SK-N-DZ (cell line): ENCODE data around the gene SLC11A2. TPM values are rescaled to one million over a fixed set of nuclear protein-coding genes. Genes with fewer than 3 reads are reported as not detected.
A peak's percentile ranks its signal among the peaks of the same experiment; 100 is the strongest.

ENCODE experiments used
- DNase-seq: peaks from one replicate; pipeline ENCODE4 v3.0.0-alpha.2; 2015; ENCODE audit warnings: low spot score
- polyA plus RNA-seq, 2 experiments: library from polyadenylated mRNA; depleted of rRNA; stranded (reverse); fragments of >200 nt; gene quantifications; 2 replicates each; pipeline ENCODE4 v1.2.3, GENCODE V29; 2014

SLC11A2 gene
- polyA plus RNA-seq (2014; cell fraction: cytosol; rRNA removed): 31.9 and 41.8 TPM in 2 replicates
- 49.1 and 71.3 TPM in 2 replicates for polyA plus RNA-seq (2014; cell fraction: nucleus; rRNA removed)

DNA sequence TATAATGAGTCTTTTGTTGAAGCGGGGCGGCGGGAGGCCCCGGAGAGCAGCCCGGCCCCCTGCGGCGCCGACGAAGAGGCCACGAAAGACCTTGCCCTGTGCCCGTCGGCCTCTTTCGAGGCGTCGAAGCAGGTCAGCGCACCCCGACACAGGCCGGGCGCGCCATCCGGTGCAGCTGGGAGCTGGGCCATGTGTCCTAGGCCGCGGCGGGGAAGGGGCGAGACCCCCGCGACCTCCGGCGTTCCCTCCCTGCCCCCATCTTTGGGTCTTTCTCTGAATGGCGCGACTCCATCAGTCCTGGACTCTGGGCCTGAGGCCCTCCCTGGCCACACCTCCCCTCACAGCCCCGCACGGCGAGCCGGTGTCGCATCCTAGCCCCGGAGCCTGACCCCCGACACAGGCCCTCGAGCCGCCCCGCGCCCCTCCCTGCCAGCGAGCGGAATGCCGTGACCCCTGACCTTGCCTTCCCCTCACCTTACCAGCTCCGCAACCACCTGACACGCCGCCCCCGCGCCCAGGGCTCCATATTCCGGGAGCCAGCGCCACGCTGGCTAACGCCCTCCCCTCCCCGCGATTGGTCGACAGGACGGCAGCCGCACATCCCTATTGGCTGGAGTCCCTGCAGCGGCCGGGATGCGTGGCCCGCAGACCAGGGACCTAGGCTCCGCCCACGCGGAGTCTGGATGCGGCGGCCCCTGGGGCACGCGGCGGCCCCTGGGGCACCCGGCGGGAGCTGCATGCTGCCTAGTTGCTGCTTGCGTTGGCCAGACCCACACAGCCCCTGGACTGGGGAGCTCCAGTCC, at the start of gene SLC11A2:
SLC11A2 (minus strand) TSS at position 549 of the 803 bp plus-strand sequence. CDS start 15,656 bp downstream, outside the sequence.
- peak; percentile 96 for DNase-seq

DNA sequence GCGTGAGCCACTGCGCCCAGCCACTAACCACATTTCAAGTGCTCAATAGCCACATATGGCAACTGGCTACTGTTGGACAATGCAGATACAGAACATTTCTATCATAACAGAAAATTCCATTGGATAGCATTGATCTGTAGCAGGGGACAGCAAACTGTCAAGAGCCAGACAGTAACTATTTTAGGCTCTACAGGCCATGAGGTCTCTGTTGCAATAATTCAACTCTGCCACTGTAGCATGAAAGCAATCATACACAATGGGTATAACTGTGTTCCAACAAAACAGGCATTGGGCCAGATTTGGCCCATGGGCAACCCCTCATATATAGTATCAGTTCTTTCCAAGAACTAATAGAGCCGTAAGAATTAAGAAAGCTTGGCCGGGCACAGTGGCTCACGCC, 49.2 kb upstream of the SLC11A2 start:
- no peak for DNase-seq

DNA sequence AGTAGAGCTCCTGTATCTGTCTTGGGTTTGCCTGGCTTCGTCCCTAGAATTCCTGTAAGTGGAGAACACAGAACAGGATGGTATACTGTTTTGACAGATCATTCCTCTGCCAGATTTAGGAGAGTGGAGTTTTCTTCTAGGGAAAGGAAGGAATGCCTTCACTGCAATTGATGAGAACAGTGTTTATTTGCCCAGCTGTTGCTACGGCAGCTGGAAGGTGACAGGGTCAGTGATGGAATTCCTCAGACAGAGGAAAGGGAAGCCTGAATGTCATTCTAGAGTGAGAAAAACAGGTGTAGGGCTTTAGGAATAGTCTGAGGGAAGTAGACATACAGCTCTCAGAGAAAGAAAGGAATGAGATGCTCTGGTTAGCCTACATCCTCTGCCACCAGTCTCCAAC, 45.5 kb upstream of the SLC11A2 start:
- no peak for DNase-seq

DNA sequence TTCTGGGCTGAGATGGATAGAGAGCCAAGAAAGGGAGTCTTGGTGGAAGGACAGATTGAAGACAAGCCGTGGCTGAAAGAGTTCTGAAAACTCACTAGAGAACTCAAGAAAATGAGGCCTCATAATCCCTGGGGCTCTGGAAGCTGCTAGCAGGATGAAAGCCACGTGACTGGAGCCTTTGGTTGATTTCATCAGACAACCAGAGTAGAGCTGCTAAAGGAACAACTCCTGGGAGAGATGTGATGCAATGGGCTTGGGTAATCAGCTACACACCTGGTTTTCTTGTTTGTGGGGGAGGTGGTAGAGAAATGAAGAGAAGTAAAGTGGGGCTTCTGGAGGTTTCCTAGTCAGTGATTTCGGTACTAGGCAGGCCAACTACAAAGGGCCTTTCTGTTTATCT, 43.8 kb upstream of the SLC11A2 start:
- DNase-seq: no peak

DNA sequence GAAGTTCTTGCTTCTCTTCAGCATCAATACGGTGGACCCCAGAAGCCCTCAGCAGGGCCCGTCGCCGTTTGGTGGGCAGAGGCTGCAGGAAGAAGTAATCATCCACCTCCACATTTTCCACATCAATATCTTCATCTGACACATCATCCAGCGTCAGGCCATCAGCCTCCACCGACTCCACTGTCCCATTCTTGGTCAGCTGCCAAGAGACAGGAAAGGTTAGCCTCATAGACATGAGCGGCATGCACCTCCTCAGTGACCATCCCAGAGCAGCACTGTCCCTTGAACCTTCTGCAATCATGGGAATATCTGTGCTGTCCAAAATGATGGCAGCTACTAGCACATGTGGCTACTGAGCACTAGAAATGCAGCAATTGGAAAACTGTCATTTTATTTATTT, 41.6 kb upstream of the SLC11A2 start:
- no peak for DNase-seq

DNA sequence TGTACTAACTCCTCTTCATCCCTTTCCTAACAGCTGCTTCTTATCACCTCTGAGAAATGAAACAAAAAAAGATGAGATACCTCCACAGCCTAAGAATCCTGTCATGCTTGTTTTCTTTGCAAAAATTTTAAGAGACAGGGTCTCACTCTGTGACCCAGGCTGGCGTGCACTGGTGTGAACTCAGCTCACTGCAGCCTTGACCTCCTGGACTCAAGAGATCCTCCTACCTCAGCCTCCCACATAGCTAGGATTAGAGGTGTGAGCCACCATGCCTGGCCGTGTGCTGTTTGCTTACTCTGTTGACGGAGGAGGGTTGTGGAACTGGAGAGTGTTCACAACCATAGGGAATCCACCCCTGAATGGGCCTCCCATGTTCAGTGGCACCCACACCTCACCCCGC, 41.0 kb upstream of the SLC11A2 start:
- no peak for DNase-seq

DNA sequence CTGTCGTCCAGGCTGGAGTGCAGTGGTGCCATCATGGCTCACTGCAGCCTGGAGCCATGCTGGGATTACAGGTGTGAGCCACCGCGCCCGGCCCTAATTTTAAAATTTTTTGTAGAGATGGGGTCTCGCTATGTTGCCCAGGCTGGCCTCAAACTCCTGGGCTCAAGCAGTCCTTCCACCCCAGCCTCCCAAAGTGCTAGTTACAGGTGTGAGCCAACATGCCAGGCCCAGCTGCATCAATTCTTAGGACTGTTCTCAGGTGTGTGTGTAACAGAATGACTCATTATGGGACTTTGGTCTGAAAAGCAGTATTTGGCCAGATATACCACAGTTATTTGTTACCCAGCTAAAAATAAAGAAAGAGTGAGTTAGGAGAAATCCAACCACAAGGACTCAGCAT, 39.3 kb upstream of the SLC11A2 start:
- no peak for DNase-seq

DNA sequence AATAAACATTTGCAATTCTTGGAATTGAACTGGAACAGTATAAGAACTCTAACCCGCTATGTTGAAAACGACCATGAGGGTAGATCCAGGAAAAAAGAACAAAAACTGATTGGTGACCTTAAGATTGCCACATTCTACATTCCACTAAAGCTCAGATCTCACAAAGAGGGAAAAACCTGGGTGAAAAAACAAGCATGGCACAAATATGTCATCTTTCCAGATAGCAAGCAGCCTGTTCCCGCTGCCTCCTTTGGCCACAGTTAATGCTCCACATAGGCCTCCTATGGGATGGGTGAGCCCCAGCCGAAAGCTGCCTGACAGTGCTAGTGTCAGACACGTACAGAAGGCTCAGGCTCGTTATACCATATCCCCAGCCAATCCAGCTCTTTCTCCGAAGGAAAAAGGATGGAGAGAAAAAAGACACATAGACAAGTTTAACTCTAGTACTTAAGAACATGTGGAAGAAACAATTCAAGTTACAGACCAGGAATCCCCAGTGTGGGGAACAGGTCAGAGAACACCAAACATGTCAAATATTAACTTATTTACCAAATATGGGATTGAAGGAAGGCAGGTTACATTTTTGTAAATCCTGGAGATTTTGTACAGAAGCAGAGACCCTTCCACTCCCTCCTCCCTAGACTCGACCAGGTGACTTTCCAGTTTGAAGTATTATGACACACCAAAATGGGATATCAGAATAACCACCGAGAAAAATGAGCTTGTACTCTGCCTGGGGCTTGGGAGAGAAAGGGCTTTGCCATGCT, 36.6 kb upstream of the SLC11A2 start:
- no peak for DNase-seq

DNA sequence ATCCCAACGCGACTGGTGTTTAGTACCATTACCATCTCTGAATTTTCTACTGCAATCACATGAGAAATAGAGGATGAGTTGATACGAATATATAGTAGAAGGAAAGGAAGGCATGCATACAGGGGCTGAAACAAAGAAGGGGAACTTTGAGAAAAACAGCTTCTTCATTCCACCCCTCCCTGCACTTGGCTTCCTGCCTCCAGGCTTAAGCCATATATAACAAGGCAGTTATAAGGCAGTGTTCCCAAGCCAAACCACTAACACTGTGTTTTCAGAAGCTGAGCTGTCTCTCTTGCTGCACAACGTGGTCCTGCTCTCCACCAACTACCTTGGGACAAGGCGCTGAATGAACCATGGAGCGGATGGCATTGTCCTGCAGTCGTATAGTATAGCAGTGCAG, 32.9 kb upstream of the SLC11A2 start:
- DNase-seq: no peak

DNA sequence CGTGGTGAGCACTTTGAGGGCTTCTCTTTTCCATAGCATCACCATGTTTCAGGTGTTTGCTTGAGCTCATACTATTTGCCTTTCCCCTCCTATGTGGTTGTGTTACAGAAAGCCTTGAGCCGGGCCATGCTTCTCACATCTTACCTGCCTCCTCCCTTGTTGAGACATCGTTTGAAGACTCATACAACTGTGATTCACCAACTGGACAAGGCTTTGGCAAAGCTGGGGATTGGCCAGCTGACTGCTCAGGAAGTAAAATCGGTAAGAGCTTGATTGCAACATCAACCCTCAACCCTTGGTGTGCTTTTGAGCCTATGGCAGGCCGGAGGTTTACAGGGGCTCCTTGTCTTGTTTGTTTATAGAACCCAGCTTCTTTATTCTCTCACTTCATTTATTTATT, 30.1 kb upstream of the SLC11A2 start:
- DNase-seq: no peak

DNA sequence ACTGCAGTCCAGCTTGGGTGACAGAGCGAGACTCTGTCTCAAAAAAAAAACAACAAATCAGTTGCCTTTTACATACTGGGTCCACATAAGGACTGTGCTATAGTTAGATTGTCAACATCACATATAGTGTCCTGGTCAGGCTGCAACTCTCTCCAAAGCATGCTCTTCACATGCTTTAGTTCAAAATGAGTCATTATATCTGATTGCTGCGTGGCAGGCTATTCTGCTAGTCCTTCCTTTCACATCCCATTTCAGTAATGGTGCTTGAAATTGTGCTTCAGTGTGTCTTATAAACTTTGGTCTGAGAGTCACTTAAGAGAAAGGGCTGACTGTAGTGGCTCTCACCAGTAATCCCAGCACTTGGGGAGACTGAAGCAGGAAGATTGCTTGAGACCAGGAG, 28.9 kb upstream of the SLC11A2 start:
- no peak for DNase-seq

DNA sequence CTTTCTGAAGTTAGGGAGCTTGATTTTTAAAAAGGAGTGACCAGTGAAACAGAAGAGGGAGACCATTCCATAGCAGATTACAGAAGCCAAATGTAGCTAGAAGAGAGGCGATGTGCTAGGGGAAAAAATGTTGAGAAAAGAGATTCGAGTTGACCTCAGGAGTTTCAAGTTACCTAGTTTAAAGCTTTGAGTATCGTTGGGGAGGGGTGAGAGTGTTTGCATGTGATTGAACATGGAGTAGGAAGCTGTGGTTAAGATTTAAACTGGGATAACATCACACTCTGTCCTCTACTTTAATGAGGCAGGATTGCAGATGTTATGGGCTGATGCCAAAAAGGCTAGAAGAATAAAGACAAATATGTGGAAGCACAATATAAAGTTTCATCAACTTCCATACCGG, 25.6 kb upstream of the SLC11A2 start:
- no peak for DNase-seq

DNA sequence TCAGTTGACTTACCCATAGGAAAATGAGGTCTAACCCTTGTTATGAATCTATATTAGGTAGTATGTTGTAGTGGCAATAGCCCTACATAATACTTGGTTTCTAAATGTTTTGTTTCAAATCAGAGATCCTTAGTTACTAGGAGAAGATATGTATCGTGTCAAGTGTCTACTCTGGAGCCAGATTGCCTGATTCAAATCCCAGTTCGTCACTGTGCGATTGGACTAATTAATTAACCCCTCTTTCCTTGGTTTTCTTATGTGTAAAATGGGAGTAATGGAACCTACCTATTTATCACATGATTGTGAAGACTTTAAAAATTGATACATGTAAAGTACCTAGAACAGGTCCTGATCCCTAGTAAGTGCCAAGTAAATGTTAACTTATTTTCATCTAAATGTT, 23.3 kb upstream of the SLC11A2 start:
- DNase-seq: no peak

DNA sequence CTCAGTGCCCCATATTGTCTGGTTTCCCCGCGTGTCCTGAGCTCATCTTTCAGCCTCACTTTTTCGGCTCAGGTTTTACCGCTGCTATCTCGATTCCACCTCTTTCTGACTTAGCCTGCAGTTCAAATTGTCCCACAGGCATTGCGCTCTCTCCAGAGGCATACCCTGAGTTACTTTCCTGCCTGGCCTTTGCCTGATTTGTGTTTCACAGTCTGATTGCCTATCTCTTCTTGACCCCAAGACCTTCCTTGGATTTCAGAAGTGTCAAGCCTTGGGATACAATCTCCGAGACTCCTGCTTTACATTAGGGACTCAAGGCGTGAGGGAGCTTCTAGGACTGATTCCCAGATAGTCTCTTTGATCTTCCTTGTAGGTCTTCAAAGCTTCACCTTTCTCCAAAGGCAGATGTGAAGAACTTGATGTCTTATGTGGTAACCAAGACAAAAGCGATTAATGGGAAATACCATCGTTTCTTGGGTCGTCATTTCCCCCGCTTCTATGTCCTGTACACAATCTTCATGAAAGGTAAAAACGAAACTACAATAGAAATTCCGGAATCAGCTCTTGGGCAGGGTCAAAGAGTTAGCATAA, 22.6 kb upstream of the SLC11A2 start:
- peak; percentile 19 for DNase-seq

DNA sequence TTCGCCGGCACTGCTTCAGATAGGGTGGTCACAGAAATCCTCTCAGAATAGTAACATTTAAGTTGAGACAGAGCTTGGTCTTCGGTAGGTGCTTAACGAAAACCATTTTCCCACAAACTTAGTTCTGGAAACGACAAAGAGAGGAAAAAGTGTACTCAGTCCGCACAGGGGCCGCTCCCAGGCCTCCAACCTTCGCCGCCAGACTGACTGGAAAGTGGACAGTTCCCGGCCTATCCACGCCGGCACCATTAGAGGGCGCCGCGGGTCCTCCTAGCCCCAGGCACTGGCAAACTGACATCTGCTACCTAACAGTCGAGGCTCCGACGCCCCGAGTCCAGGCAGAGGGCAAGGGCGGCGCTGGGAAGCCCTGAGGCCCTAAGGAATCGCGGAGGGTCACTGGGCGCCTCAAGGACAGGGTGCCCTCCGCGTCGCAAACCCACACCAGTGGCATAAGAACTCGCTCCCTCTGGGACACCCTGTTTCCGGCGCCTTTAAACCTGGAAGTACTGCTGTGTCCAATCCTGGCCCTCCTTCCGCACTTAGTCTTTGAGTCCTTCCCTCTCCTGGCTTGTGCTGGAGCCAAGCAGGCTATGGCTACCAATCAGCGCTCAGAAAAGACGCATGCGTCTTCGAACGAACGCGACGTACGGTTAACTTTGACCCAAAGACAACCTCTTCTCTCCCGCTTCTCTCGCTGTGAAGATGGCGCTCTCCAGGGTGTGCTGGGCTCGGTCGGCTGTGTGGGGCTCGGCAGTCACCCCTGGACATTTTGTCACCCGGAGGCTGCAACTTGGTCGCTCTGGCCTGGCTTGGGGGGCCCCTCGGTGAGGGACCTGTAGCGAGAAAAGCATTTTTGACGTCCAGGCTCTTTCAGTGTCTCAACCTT, 21.7 kb upstream of the SLC11A2 start, which contains the start of gene LETMD1:
LETMD1 (plus strand) TSS at position 673 of the 886 bp plus-strand sequence; CDS start at position 703, 30 bp downstream.
- DNase-seq: peak; percentile 99

DNA sequence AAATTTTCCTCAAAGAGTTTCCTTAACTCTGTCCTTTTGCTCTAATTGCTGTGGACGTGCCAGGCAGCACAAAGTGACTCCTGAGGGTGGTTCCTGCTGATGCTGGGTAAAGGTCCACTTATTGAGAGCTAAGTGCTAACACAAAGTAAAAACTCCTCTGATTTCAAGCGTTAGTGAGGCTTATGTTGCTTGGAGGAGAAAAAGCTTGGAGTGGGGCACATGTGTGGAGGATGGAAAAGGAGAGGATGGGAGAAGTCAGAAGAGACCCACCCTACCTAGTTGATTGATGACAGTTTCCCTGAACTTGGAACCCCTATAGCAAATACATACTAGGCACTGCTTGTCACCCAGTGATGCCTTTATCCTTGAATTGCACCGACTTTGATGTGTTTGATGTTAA, 10.1 kb upstream of the SLC11A2 start:
- DNase-seq: no peak

DNA sequence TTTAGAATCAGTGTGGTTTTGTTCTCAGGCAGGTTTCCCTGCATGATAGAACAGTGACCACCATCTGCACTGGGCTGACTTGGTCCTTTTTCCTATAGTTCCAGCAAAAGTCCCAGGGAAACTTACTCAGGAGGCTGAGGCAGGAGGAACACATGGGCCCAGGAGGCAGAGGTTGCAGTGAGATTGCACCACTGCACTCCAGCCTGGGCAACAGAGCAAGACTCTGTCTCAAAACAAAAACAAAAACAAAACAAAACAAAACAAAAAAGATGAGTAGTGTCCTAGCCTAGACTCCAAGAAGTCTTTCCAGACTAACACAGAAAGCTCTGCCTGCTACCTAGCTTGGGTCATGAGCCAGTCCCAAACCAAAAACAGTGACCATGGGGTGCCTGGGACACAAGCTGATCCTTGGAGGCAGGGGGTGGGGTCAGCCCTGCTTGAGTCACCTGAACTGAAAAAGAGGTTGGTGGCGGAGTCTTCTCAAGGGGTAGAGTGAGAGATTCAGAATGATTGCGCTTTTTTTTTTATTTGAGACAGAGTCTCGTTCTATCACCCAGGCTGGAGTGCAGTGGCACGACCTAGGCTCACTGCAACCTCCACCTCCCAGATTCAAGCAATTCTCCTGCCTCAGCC, 7.4 kb upstream of the SLC11A2 start:
- no peak for DNase-seq

DNA sequence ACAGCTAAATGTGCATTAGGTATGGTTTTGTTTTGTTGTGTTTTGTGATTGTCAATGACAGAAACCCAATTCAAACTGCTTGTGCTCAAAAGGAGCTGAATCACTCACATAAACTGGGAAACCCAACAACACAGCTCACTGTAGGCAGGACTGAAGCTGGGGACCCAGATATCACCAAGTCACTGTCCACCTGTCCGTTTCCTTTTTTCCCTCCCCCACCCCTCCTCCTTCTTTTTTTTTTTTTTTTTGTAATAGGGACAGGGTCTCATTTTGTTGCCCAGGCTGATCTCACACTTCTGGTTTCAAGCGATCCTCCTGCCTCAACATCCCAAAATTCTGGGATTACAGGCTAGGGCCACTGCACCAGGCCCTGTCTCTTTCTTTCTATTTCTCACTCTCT, 6.9 kb upstream of the SLC11A2 start:
- DNase-seq: no peak

DNA sequence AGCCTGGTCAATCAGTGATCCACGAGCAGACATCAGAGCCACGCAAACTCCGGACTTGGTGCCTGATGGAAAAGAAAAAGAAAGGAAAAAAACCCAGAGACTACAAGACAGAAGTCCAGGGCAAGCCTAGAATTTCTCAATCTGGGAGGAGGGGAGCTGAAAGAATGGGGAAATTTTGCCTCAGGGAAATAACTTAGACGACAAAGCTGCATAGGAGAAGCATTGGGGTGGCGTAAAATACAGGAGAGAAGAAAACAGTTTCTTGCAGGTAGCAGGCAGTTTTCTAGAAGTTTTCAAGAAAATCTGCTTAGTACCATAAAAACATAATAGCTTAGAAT, 2.6 kb upstream of the SLC11A2 start:
- no peak for DNase-seq

DNA sequence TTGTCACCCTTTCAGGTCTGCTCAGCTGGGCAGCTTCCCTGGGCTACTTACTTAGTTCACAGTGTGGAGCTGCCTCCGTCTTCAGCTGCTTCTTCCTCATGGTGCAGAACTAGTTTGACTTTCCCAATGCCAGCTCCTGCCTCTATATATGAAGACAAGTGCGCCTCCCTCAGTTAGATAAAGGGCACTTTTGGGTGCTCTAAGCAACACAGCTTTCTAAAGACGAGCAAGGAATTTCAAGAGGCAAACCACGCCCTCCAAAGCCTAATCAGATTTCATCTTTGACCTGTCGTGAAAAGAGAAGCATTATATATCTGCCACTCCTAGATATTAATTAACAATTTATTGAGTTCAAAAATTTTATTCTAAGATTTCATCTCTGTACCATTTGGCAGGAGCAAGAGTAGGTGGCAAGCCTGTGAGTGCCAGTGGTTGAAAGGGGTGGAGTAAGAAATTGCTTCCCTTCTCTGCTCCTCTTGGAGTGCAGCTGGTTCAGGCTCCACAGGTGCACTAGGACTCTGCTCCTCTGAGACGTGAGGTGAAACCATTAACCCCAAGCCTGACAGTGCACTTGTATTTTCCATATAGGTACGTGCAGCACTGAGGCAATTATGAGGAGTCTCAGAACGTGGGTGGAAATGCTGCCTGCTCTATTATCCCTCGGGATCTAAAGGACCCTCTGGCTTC, 2.1 kb upstream of the SLC11A2 start:
- DNase-seq: peak; percentile 63
